Measurements from ENCODE around the gene EFNB1.
"Not testable (repeated sequence)": the region's sequence is repeated elsewhere in the genome, so short reads cannot be mapped to it uniquely, and the experiment has no call there.

EFNB1 gene

GRCh38 chrX:68828740-68829581 is at the start of gene EFNB1:
TSS of gene EFNB1 (plus strand) at chrX:68829021. CDS start at chrX:68829777, 756 bp downstream.
- no peaks in the 10 kb centered on the region for H3K36me3 ChIP-seq (replicated peaks)
- H3K27me3 ChIP-seq (replicated peaks), result no peaks in the 10 kb centered on the region
- peak within 1 kb of the TSS; percentile 70 for H3K4me3 ChIP-seq (ENCODE audit: low read depth, low read length)
- in situ Hi-C loops (cut with HindIII; ENCODE audit: low pct_ligation_motif_present, low sequenced_read_pairs), result no loop called here
- no peak for TF ChIP-seq CTCF (IDR thresholded peaks at IDR 0.05; ENCODE audit: low read depth, low read length, missing control alignments)
- DNase-seq, result peak; percentile 89
- H3K27ac ChIP-seq, result no peak within 1 kb of the TSS

- H3K4me3 ChIP-seq (ENCODE audit: low read depth, low read length); in situ Hi-C loops (cut with HindIII; ENCODE audit: low pct_ligation_motif_present, low sequenced_read_pairs); DNase-seq; H3K27me3 ChIP-seq (replicated peaks); H3K36me3 ChIP-seq (replicated peaks); H3K27ac ChIP-seq: not testable (repeated sequence)
Measured at GRCh38 chrX:68781295-68781694, 47.5 kb upstream of the EFNB1 start.

- no peak overlapping the region for H3K27ac ChIP-seq
- in situ Hi-C loops (cut with HindIII; ENCODE audit: low pct_ligation_motif_present, low sequenced_read_pairs), result no loop called here
- TF ChIP-seq CTCF (IDR thresholded peaks at IDR 0.05; ENCODE audit: low read depth, low read length, missing control alignments), result no peak
Measured at GRCh38 chrX:68784816-68785215, 44.0 kb upstream of the EFNB1 start.

GRCh38 chrX:68786581-68786980 is 42.2 kb upstream of the EFNB1 start:
- in situ Hi-C loops (cut with HindIII; ENCODE audit: low pct_ligation_motif_present, low sequenced_read_pairs); H3K36me3 ChIP-seq (replicated peaks); H3K4me3 ChIP-seq (ENCODE audit: low read depth, low read length); H3K27me3 ChIP-seq (replicated peaks); H3K27ac ChIP-seq; DNase-seq: not testable (repeated sequence)

More at GRCh38 chrX:68784816-68785215, 44.0 kb upstream of the EFNB1 start:
- Histone ChIP-seq H3K4me3 (ENCODE audit: low read depth, low read length) (no peak overlapping the region), H3K27me3 (replicated peaks) (no peaks in the 10 kb centered on the region), H3K36me3 (replicated peaks) (no peaks in the 10 kb centered on the region)
- no peak for DNase-seq

GRCh38 chrX:68789966-68790365 is 38.9 kb upstream of the EFNB1 start:
- no peak for DNase-seq
- no peak overlapping the region for H3K27ac ChIP-seq
- H3K36me3 ChIP-seq (replicated peaks), result no peaks in the 10 kb centered on the region
- no peak overlapping the region for H3K4me3 ChIP-seq (ENCODE audit: low read depth, low read length)
- in situ Hi-C loops (cut with HindIII; ENCODE audit: low pct_ligation_motif_present, low sequenced_read_pairs), result no loop called here
- H3K27me3 ChIP-seq (replicated peaks), result no peaks in the 10 kb centered on the region
- TF ChIP-seq CTCF (IDR thresholded peaks at IDR 0.05; ENCODE audit: low read depth, low read length, missing control alignments), result no peak

GRCh38 chrX:68792083-68792482 is 36.7 kb upstream of the EFNB1 start:
- H3K27ac ChIP-seq, result no peak overlapping the region
- no peak overlapping the region for H3K4me3 ChIP-seq (ENCODE audit: low read depth, low read length)
- no peaks in the 10 kb centered on the region for H3K36me3 ChIP-seq (replicated peaks)
- no peak for TF ChIP-seq CTCF (IDR thresholded peaks at IDR 0.05; ENCODE audit: low read depth, low read length, missing control alignments)
- in situ Hi-C loops (cut with HindIII; ENCODE audit: low pct_ligation_motif_present, low sequenced_read_pairs), result no loop called here
- H3K27me3 ChIP-seq (replicated peaks), result no peaks in the 10 kb centered on the region
- no peak for DNase-seq

GRCh38 chrX:68794461-68794860 is 34.4 kb upstream of the EFNB1 start:
- DNase-seq, result no peak
- no peak for TF ChIP-seq CTCF (IDR thresholded peaks at IDR 0.05; ENCODE audit: low read depth, low read length, missing control alignments)
- in situ Hi-C loops (cut with HindIII; ENCODE audit: low pct_ligation_motif_present, low sequenced_read_pairs), result no loop called here

More at GRCh38 chrX:68794461-68794860, 34.4 kb upstream of the EFNB1 start:
- Histone ChIP-seq H3K4me3 (ENCODE audit: low read depth, low read length) (no peak overlapping the region), H3K36me3 (replicated peaks) (no peaks in the 10 kb centered on the region), H3K27ac (no peak overlapping the region), H3K27me3 (replicated peaks) (no peaks in the 10 kb centered on the region)
